KOPT-K1 (cell line): ENCODE measurements around the gene CLPX.
A peak's percentile ranks its signal among the peaks of the same experiment; 100 is the strongest.
"Not testable (repeated sequence)": the region's sequence is repeated elsewhere in the genome, so short reads cannot be mapped to it uniquely, and the experiment has no call there.

Experiments
- H3K27ac ChIP-seq: fragments of 200-600 bp; sonication (generic); 2 replicates; pipeline ENCODE4 v1.5.1; 2016; ENCODE audit warnings: antibody characterized with exemption, mild to moderate bottlenecking, low read depth, low read length; ENCODE audit not compliant: poor library complexity, severe bottlenecking
- H3K36me3 ChIP-seq: fragments of 200-600 bp; sonication (generic); 2 replicates; pipeline ENCODE4 v1.5.1; 2017; ENCODE audit warnings: antibody characterized with exemption, mild to moderate bottlenecking, low read length, moderate library complexity; ENCODE audit not compliant: insufficient read depth
- H3K9me3 ChIP-seq: fragments of 200-600 bp; sonication (generic); 2 replicates; pipeline ENCODE4 v1.5.1; 2017; ENCODE audit warnings: antibody characterized with exemption, low read length, mild to moderate bottlenecking; ENCODE audit not compliant: insufficient read depth, poor library complexity, severe bottlenecking

The CLPX gene

GRCh38 chr15:65194826-65195547, 9.8 kb upstream of the CLPX start:
- Histone ChIP-seq H3K27ac (no peak overlapping the region), H3K36me3 (no peaks in the 10 kb centered on the region), H3K9me3 (no peaks in the 10 kb centered on the region)

DNA sequence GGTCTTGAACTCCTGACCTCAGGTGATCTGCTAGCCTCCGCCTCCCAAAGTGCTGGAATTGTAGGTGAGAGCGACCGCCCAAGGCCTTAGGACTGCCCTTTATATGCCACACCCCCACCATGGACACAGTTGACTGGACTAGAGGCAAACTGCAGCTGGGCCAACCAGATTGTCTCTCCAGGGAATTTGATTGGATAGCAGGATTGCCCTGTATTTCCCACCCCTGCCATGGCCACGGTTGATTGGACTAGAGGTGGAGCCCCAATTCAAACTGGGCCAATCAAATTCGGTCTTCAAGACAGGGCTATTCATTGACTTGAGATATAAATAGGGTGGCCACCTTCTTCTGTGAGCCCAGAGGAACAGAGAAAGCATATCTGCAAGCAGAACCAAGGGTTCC, 6.9 kb upstream of the CLPX start:
- Histone ChIP-seq H3K27ac (no peak overlapping the region), H3K36me3 (no peaks in the 10 kb centered on the region), H3K9me3 (no peaks in the 10 kb centered on the region)

DNA sequence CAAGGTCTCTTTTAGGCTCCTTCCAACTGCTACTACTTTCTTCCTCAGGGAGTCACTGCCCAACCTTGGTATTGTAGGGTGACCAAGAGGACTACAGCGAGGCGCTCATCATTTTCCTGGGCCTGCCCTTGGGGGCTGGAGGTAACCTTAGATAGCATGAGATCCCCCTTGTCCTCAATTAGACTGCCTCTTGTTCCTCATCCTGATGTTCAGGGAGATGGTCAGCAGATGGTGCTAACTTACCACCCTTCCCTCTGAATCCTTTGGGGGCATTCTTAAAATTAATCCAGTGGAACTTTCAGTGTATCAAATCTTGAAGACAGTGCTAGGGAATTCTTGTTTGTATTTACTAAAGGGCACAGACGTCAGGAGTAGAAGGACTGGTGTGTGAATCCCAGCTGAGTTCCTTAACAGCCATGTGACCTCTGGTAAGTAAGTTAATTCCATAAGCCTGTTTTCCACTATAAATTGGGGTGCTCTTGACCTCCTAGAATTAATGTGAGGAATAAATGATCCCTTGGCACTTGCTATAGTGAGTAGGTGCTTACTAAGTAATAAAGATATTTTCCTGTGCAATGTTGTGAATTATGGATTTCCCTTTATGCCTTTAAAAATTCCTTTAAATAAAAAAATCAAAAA, 4.1 kb upstream of the CLPX start:
- Histone ChIP-seq H3K27ac (no peak overlapping the region), H3K9me3 (no peaks in the 10 kb centered on the region), H3K36me3 (no peaks in the 10 kb centered on the region)

DNA sequence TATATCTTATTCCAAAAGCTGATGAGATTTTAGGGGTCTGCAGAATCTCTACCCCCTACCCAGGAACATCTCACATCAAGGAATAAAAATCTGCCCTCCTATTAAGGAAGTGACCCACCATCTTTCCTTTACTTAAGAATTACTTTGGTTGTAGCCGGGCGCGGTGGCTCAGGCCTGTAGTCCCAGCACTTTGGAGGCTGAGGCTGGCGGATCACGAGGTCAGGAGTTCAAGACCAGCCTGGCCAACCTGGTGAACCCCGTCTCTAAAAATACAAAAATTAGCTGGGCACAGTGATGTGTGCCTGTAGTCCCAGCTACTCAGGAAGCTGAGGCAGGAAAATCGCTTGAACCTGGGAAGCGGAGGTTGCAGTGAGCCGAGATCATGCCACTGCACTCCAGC, 3.3 kb upstream of the CLPX start:
- H3K27ac ChIP-seq, H3K9me3 ChIP-seq: not testable (repeated sequence)

GRCh38 chr15:65184305-65184867, 756 bp downstream of the CLPX start:
- H3K27ac ChIP-seq, result peak overlapping the region; percentile 85
- no peaks in the 10 kb centered on the region for H3K9me3 ChIP-seq
- H3K36me3 ChIP-seq, result peaks cover 17% of the 10 kb centered on the region

More for the DNA sequence above, 3.3 kb upstream of the CLPX start:
- not testable (repeated sequence) for H3K36me3 ChIP-seq

- peak overlapping the region; percentile 85 for H3K27ac ChIP-seq
- peaks cover 22% of the 10 kb centered on the region for H3K36me3 ChIP-seq
- no peaks in the 10 kb centered on the region for H3K9me3 ChIP-seq
Observed at GRCh38 chr15:65183865-65184159, 1.3 kb downstream of the CLPX start.

GRCh38 chr15:65182538-65182937, 2.6 kb downstream of the CLPX start:
- Histone ChIP-seq H3K9me3 (no peaks in the 10 kb centered on the region), H3K27ac (no peak overlapping the region), H3K36me3 (peaks cover 35% of the 10 kb centered on the region)

DNA sequence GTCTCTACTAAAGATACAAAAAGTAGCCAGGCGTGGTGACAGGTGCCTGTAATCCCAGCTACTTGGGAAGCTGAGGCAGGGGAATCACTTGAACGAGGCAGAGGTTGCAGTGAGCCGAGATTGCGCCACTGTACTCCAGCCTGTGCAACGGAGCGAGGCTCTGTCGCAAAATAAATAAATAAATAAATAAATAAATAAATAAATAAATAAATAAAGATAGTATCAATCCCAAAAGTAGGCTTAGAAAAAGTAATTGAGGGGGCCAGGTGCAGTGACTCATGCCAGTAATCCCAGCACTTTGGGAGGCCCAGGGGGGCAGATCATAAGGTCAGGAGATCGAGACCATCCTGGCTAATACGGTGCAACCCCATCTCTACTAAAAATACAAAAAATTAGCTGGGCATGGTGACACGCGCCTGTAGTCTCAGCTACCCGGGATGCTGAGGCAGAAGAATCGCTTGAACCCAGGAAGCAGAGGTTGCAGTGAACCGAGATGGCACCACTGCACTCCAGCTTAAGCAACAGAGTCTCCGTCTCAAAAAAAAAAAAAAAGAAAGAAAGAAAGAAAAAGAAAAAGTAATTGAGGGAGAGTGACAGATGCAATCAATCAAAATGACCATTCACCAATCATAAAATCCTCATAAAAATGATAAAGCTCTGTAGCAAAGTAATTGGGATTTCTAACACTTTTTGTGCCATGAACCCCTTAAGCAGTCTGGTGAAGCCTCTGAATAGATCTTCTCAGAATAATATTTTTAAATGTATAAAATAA, 3.4 kb downstream of the CLPX start:
- not testable (repeated sequence) for H3K27ac ChIP-seq, H3K9me3 ChIP-seq
- peaks cover 43% of the 10 kb centered on the region for H3K36me3 ChIP-seq

GRCh38 chr15:65180167-65180566, 5.0 kb downstream of the CLPX start:
- no peaks in the 10 kb centered on the region for H3K9me3 ChIP-seq
- H3K27ac ChIP-seq, result no peak overlapping the region
- peaks cover 58% of the 10 kb centered on the region for H3K36me3 ChIP-seq

- H3K27ac ChIP-seq, result no peak overlapping the region
- H3K9me3 ChIP-seq, result no peaks in the 10 kb centered on the region
- peaks cover 77% of the 10 kb centered on the region for H3K36me3 ChIP-seq
Observed at GRCh38 chr15:65177901-65178300, 7.2 kb downstream of the CLPX start.

DNA sequence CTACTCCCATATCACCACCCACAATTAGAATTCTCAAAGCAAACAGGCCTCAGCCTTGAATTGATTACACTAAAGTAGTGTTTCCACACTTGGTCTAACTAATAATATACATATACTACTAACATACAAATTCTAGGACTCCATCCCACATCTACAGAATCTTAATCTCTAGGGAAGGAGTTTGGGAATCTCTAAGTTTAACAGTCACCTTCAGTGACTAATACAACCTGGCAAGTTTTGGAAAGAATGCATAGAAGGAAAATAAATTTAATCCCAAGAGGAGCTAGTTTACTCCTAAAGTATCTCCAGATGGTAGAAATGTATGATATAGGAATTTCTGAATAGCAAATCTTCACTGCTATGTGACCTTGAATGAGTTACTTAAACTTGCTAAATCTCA, 9.1 kb downstream of the CLPX start:
- no peak overlapping the region for H3K27ac ChIP-seq
- H3K9me3 ChIP-seq, result no peaks in the 10 kb centered on the region
- peaks cover 90% of the 10 kb centered on the region for H3K36me3 ChIP-seq

DNA sequence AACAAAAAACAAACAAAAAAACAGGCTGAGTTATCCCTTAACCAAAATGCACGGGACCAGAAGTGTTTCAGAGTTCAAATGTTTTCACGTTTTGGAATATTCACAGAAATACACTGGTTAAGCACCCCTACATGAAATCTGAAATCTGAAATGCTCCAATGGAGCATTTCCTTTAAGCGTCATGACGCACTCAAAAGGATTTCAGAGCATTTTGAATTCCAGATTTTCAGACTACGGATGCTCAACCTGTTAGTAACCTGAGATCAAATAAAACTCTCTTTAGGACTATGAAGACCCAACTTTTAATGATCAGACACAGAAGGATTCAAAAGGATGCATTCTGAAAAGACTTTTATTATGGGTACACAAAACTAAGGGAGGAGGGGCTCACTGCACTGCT, 9.6 kb downstream of the CLPX start:
- no peaks in the 10 kb centered on the region for H3K9me3 ChIP-seq
- H3K36me3 ChIP-seq, result peaks cover 87% of the 10 kb centered on the region
- H3K27ac ChIP-seq, result no peak overlapping the region

- no peaks in the 10 kb centered on the region for H3K9me3 ChIP-seq
- H3K27ac ChIP-seq, result no peak overlapping the region
- peaks cover 89% of the 10 kb centered on the region for H3K36me3 ChIP-seq
Observed at GRCh38 chr15:65174509-65174908, 10.6 kb downstream of the CLPX start.

DNA sequence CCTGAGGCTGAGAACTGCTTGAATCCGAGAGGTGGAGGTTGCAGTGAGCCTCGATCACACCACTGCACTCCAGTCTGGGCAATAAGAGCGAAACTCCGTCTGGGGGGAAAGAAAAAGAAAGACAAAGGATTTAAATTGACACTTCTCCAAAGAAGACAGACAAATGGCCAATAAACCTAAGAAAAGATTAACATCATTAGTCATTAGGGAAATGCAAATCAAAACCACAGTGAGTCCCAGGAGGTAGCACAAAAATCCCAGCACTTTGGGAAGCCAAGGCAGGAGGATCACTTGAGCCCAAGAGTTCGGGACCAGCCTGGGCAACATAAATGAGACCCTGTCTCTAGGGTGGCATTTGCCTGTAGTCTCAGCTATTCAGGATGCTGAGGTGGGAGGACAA, 12.6 kb downstream of the CLPX start:
- Histone ChIP-seq H3K9me3 (no peaks in the 10 kb centered on the region), H3K27ac (no peak overlapping the region), H3K36me3 (peaks cover 77% of the 10 kb centered on the region)

DNA sequence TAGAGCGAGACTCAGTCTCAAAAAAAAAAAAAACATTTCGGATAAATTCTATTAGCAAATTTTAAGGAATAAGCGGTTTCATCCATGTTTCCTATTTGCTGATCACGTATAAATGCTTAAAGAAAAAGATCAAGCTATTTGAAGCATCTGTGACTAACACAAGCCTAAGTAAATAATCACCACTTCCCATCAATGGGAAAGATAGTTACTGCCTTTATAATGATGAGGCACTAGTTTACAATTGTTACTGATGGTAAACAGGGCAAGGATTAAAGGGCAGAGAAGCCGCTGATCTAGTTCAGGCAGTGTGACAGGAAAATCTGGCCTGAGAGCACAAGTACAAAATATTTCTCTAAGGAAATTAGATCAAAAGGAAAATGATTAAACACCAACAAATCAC, 13.7 kb downstream of the CLPX start:
- Histone ChIP-seq H3K27ac (no peak overlapping the region), H3K9me3 (no peaks in the 10 kb centered on the region), H3K36me3 (peaks cover 74% of the 10 kb centered on the region)
